T47D (cell line): Measurements from ENCODE around the gene PLEKHG1.

Experiments used
- DNase-seq, 2 experiments: peaks; one replicate each; pipeline versions ENCODE4 v3.0.0 to v3.0.0-alpha.2; 2011 to 2012; ENCODE audit warnings: low read depth in 1 of 2, low spot score in 1 of 2
- JUND ChIP-seq: IDR thresholded peaks from 2 replicates; pipeline ENCODE4 v1.6.1; 2012; ENCODE audit warnings: low read depth
- in situ Hi-C: cut with HindIII; loops from 2 replicates; pipeline ENCODE4 v1.10.0; 2016; ENCODE audit warnings: low sequenced_read_pairs, low pct_unique_long_range_greater_than_20kb

The PLEKHG1 gene

GRCh38 chr6:150628908-150629307 is 29.2 kb downstream of the PLEKHG1 start:
- no peak for TF ChIP-seq JUND
- in situ Hi-C loops: no loop called here
- no peak for DNase-seq

DNA sequence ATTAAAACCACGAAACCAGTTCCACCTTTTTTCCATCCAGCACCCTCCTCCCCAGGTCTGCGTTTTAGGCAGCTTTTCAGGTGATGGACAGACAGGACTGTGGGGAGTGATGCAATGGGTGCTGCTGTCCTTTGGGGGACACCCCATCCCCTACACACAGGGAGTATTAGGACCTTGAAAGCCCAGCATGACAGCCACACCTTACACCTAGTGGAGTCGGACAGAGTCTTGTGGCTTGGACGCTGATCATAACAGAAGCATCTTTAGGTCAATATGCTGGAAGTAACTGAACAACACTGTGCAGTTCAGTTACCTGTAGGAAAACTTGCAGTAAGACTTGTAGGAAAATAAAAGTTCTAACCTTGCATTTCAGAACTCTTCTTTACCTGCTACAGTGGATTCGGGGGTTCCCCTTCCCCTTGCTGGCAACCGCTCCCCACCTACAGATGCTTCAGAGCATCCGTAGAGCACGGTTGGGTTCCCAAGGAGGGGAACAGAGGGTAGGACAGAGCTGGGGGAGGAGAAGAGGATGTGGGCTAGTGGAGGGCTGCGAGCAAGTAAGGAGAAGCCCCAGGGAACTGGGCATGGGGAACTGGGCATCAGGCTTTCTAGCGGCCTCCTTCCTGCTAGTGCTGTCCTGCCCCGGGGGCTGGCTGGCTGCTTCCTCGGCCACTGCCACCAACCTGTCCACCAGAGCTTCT is 31.7 kb downstream of the PLEKHG1 start:
- in situ Hi-C loops: no loop called here
- TF ChIP-seq JUND: no peak

GRCh38 chr6:150631984-150632642 is 32.4 kb downstream of the PLEKHG1 start:
- TF ChIP-seq JUND: no peak
- in situ Hi-C loops: no loop called here

More for the DNA sequence above, 31.7 kb downstream of the PLEKHG1 start:
- DNase-seq: no peak

DNA sequence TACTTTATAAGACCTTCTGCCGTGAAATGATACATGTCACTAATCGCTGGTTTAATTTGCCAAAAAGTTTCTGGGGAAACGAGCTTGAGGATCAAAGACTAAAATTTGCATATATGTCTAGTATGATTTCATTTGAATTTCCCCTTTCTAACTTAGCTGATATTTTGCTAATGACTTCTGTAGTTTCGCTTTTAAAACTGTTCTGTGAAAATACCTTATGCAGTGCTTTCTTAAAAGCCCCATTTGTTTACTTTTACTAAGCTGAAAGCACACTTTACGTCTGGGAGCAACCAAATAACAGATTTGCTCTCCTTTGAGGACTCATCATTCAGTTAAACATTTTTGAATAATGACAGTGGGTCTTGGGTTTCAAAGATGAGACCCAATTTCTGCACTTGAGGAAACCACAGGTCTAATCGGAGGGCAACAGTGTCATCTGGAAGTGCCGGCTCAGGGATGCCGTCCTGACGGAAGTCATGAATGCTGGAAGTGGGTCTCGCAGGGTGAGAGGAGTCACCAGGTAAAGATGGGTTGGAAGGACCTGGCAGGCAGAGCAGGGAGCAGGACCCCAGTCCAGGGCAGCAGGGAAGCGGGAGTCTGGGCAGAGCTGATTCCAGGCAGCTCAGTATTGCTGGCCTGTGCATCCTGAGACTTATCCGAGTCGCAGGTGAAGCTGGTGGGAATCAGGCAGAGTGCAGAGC is 33.2 kb downstream of the PLEKHG1 start:
- no peak for TF ChIP-seq JUND
- in situ Hi-C loops: no loop called here
- no peak for DNase-seq

More at GRCh38 chr6:150631984-150632642, 32.4 kb downstream of the PLEKHG1 start:
- DNase-seq: no peak

DNA sequence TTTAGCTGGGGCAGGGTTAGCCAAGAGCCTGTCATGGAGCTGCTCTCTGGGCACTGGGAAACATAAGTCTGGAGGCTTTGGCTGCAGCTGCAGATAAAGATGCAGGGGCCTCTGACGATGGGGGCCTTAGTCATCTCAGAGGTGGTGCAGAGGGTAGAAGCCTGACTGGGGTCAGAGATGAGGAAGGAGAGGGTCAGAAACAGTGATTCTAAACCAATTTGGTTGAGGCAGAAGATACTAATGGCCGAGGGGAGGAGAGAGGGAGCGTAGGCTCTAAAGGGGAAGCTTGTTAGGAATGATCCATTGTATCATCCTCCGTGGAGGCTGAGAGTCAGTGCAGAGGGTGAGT is 33.8 kb downstream of the PLEKHG1 start:
- TF ChIP-seq JUND: no peak
- in situ Hi-C loops: no loop called here
- no peak for DNase-seq

DNA sequence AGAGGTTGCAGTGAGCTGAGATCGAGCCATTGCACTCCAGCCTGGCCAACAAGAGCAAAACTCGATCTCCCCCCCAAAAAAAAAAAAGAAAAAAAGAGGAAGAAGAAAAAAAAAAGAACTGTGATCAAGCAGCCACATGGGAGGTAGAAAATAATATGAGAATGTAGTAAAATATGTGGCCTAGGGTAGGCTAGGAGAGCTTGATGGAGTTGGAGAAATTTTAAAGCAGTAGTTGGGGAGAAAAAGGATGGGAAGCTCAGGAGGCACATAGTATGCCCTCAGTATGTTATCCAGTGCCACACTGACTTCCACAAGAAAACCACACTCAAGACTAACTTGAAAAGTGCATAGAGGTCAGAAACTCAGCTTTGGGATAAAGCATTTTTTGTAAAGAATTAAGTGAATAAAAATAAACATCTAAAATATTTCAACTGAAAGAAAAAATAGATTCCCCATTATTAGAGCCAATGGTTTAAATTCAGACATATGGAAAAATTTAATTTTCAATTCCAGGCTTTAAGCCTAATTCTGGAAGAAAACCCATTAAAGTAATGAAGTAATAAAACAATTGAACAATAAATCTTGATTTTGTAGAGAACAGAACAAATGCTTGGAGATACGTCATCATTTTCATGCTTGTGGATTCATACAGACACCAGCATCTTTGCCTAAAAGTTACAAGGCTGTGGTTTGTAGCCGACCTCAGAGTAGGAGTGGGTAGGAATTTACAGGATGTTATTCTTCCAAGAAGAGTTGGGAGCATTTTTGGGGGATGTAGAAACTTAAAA is 34.7 kb downstream of the PLEKHG1 start:
- in situ Hi-C loops: no loop called here
- TF ChIP-seq JUND: no peak

GRCh38 chr6:150634964-150635292 is 35.2 kb downstream of the PLEKHG1 start:
- no peak for DNase-seq
- in situ Hi-C loops: no loop called here

More for the DNA sequence above, 34.7 kb downstream of the PLEKHG1 start:
- DNase-seq: no peak

GRCh38 chr6:150635906-150636514 is 36.3 kb downstream of the PLEKHG1 start:
- in situ Hi-C loops: no loop called here
- no peak for TF ChIP-seq JUND
- no peak for DNase-seq

More at GRCh38 chr6:150634964-150635292, 35.2 kb downstream of the PLEKHG1 start:
- no peak for TF ChIP-seq JUND

DNA sequence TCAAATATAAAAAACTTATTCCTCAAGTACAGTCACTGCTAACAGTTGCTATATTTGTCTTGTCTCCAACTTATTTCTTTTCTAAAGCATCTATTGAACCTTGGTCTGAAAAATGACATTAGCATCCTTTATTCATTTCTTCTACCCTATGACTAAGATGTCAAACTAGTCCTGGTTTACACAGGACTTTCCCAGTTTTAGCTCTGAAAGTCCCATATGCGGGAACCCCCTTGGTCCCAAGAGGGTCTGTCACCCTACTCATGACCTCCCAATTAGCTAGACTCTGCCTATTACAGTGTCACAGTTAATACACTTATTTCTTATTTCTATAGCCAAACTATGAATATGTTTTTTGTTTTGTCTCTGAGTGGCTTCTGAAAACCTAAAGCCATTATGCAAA is 37.1 kb downstream of the PLEKHG1 start:
- no peak for TF ChIP-seq JUND

DNA sequence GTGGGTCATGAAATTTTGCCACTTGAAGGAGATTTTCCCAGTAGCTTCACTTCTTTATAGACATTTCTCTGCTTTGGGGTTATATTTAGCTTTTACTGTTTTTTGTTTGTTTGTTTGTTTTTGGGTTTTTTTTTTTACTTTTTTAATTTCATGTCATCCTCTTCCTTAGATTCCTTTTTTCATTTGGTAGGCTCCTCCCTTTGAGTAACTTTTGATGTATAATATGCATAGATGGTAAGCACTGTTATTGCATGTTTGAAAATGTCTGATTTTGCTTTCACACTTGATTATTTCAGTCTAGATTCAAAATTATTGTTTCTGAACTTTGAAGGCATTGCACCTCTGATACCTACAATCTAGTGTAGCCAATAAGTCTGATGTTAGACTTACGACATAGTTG is 37.6 kb downstream of the PLEKHG1 start:
- no peak for TF ChIP-seq JUND
- DNase-seq: no peak
- in situ Hi-C loops: no loop called here

More for the DNA sequence above, 37.1 kb downstream of the PLEKHG1 start:
- DNase-seq: no peak
- in situ Hi-C loops: no loop called here

- in situ Hi-C loops: no loop called here
- TF ChIP-seq JUND: no peak
- DNase-seq: no peak
Measured at GRCh38 chr6:150638267-150638666, 38.6 kb downstream of the PLEKHG1 start.

- peak in 1 of 2 experiments; percentile 7 for DNase-seq
- no peak for TF ChIP-seq JUND
- in situ Hi-C loops: no loop called here
Measured at GRCh38 chr6:150638765-150639164, 39.1 kb downstream of the PLEKHG1 start.
